NOMO-1 treated with DMSO at 0.1 percent for 48 hours (cell line): ENCODE results near the gene HOXC6.

Experiments
- DNase-seq: peaks from one replicate; lab custom pipeline; 2025; ENCODE audit not compliant: unreplicated experiment; lab: John Stamatoyannopoulos, UW

HOXC6 gene

GRCh38 chr12:54028314-54029201, at the start of gene HOXC6:
Gene HOXC6, plus strand, starts transcription at chr12:54028440. Its CDS starts 82 bp downstream, at chr12:54028522.
- DNase-seq = peak; percentile 74

- DNase-seq = no peak
Observed at GRCh38 chr12:53978477-53979356, 49.5 kb upstream of the HOXC6 start.

- DNase-seq = no peak
Observed at GRCh38 chr12:53980104-53980801, 48.0 kb upstream of the HOXC6 start.

GRCh38 chr12:53980802-53981496, 47.3 kb upstream of the HOXC6 start:
- no peak for DNase-seq

GRCh38 chr12:53981634-53982565, 46.3 kb upstream of the HOXC6 start:
- DNase-seq = no peak

GRCh38 chr12:53982648-53983567, 45.3 kb upstream of the HOXC6 start:
- no peak for DNase-seq

GRCh38 chr12:53983568-53983949, 44.7 kb upstream of the HOXC6 start:
- peak; percentile 28 for DNase-seq

- no peak for DNase-seq
Observed at GRCh38 chr12:53983950-53984572, 44.2 kb upstream of the HOXC6 start.

GRCh38 chr12:53984901-53985691, 43.1 kb upstream of the HOXC6 start, which contains the start of gene HOXC10:
Gene HOXC10, plus strand, starts transcription at chr12:53985146. Its CDS starts 114 bp downstream, at chr12:53985260.
- peak; percentile 82 for DNase-seq

- DNase-seq = no peak
Observed at GRCh38 chr12:53985692-53985993, 42.6 kb upstream of the HOXC6 start.

- DNase-seq = no peak
Observed at GRCh38 chr12:53985994-53986685, 42.1 kb upstream of the HOXC6 start.

GRCh38 chr12:53986686-53987483, 41.4 kb upstream of the HOXC6 start:
- DNase-seq = no peak

- DNase-seq = no peak
Observed at GRCh38 chr12:53987787-53988230, 40.4 kb upstream of the HOXC6 start.

GRCh38 chr12:53988541-53989226, 39.6 kb upstream of the HOXC6 start:
- DNase-seq = no peak
